8988T (cell line): Measurements from ENCODE around the gene CYTIP.

Experiments
- DNase-seq: peaks from one replicate; pipeline ENCODE4 v3.0.0; 2011

Gene CYTIP

GRCh38 chr2:157443795-157444640 is at the start of gene CYTIP:
CYTIP (minus strand) TSS chr2:157444089; CDS start chr2:157444020, 69 bp downstream.
- no peak for DNase-seq

- no peak for DNase-seq
Measured at GRCh38 chr2:157492189-157492773, 48.4 kb upstream of the CYTIP start.

GRCh38 chr2:157489983-157490382 is 46.1 kb upstream of the CYTIP start:
- DNase-seq, result no peak

- DNase-seq, result no peak
Measured at GRCh38 chr2:157488877-157489276, 45.0 kb upstream of the CYTIP start.

GRCh38 chr2:157487747-157488146 is 43.9 kb upstream of the CYTIP start:
- no peak for DNase-seq

GRCh38 chr2:157487271-157487610 is 43.4 kb upstream of the CYTIP start:
- no peak for DNase-seq

GRCh38 chr2:157486596-157487270 is 42.8 kb upstream of the CYTIP start:
- no peak for DNase-seq

GRCh38 chr2:157480182-157480961 is 36.5 kb upstream of the CYTIP start:
- DNase-seq, result no peak

- DNase-seq, result no peak
Measured at GRCh38 chr2:157479081-157480027, 35.5 kb upstream of the CYTIP start.

GRCh38 chr2:157477919-157478318 is 34.0 kb upstream of the CYTIP start:
- DNase-seq, result no peak

GRCh38 chr2:157476953-157477709 is 33.2 kb upstream of the CYTIP start:
- DNase-seq, result no peak

GRCh38 chr2:157475722-157476390 is 32.0 kb upstream of the CYTIP start:
- no peak for DNase-seq

- DNase-seq, result no peak
Measured at GRCh38 chr2:157473581-157473980, 29.7 kb upstream of the CYTIP start.

GRCh38 chr2:157471078-157471477 is 27.2 kb upstream of the CYTIP start:
- no peak for DNase-seq

GRCh38 chr2:157470321-157470720 is 26.4 kb upstream of the CYTIP start:
- DNase-seq, result no peak

GRCh38 chr2:157469726-157470125 is 25.8 kb upstream of the CYTIP start:
- DNase-seq, result no peak

- DNase-seq, result no peak
Measured at GRCh38 chr2:157468931-157469708, 25.2 kb upstream of the CYTIP start.

- no peak for DNase-seq
Measured at GRCh38 chr2:157466764-157467163, 22.9 kb upstream of the CYTIP start.

- DNase-seq, result no peak
Measured at GRCh38 chr2:157465554-157465953, 21.7 kb upstream of the CYTIP start.

- no peak for DNase-seq
Measured at GRCh38 chr2:157463002-157463401, 19.1 kb upstream of the CYTIP start.
